SH-SY5Y (cell line): ENCODE results near the gene MCRS1.

Source experiments
- GATA2 ChIP-seq: IDR thresholded peaks from 2 replicates; pipeline ENCODE4 v1.6.1; 2011; ENCODE audit warnings: mild to moderate bottlenecking, low read depth, low read length
- GATA3 ChIP-seq: IDR thresholded peaks from 2 replicates; pipeline ENCODE4 v1.6.1; 2011; ENCODE audit warnings: low read depth, mild to moderate bottlenecking, low read length, moderate library complexity

DNA sequence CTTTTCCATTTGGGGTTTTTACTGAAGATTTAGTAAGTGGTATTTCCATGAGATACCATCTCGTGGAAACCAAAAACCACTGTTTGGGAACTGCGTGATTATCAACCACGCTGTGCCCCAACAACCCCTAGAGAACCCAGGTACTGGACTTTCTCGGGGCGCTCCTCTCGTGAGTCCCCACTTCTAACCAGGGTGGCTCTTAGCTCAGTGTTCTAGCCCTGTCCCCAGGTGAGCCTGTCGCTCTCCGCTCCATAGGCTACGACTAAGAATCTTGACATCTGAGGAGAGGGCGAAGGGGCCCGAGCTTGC is 686 bp downstream of the MCRS1 start:
- no peak for TF ChIP-seq GATA2
- TF ChIP-seq GATA3 = no peak
